A549 (cell line): ENCODE data around the gene TRIP13. TPM values are rescaled to one million over a fixed set of nuclear protein-coding genes. Genes with fewer than 3 reads are reported as not detected.

Experiments
- ATAC-seq, 2 experiments: fragments of 200-7000 bp in 1 of 2; fragments of >200 bp in 1 of 2; cut with Nextera tagmentation in 1 of 2; cut with Tn5 transposase in 1 of 2; 3 replicates each; pipeline versions ENCODE4 v1.8.0 to v1.9.1; 2018 to 2020; ENCODE audit warnings: mild to moderate bottlenecking in 1 of 2, moderate library complexity in 1 of 2
- CTCF ChIA-PET: fragments of 300-600 bp; sonication (Branson Sonifier 250); formaldehyde crosslinking; extraction: SDS; loops from one replicate; lab custom pipeline; 2021; ENCODE audit warnings: antibody characterized with exemption, inconsistent platforms; lab: Yijun Ruan, JAX
- POLR2A ChIA-PET: fragments of 350-600 bp; formaldehyde crosslinking; extraction: SDS; loops from one replicate; lab custom pipeline; 2021; ENCODE audit warnings: antibody characterized with exemption, inconsistent platforms; lab: Yijun Ruan, JAX
- DNase-seq, 2 experiments: peaks; one replicate each; pipeline versions ENCODE4 v3.0.0 to v3.0.0-alpha.2; 2011 to 2016; ENCODE audit warnings: low read depth in 1 of 2, low spot score in 1 of 2
- FAIRE-seq: peaks from 2 replicates; lab custom pipeline; 2011; peaks lifted over from hg19 to GRCh38; lab: Jason Lieb, UNC
- H3K27ac ChIP-seq, 2 experiments: fragments of >200 bp; sonication (Bioruptor Twin); formaldehyde crosslinking; 3 replicates each; pipeline ENCODE4 v1.5.1; 2016 to 2017
- H3K4me1 ChIP-seq: fragments of >200 bp; sonication (Bioruptor Twin); formaldehyde crosslinking; 3 replicates; pipeline ENCODE4 v1.6.1; 2016
- H3K4me2 ChIP-seq: fragments of >200 bp; sonication (Bioruptor Twin); formaldehyde crosslinking; 3 replicates; pipeline ENCODE4 v1.6.1; 2016
- H3K4me3 ChIP-seq: fragments of >200 bp; sonication (Bioruptor Twin); formaldehyde crosslinking; 3 replicates; pipeline ENCODE4 v1.5.1; 2016
- H3K9me3 ChIP-seq: fragments of >200 bp; sonication (Bioruptor Twin); formaldehyde crosslinking; 3 replicates; pipeline ENCODE4 v1.6.1; 2016
- CBX2 ChIP-seq: fragments of 200-600 bp; sonication (generic); IDR thresholded peaks from 2 replicates; pipeline ENCODE4 v1.6.1; 2016; ENCODE audit warnings: low read depth, mild to moderate bottlenecking, borderline replicate concordance
- EHF ChIP-seq: fragments of 250-450 bp; sonication (Bioruptor Pico); IDR thresholded peaks from 2 replicates; pipeline ENCODE4 v1.5.0; 2020; ENCODE audit warnings: mild to moderate bottlenecking
- EHMT2 ChIP-seq: fragments of 200-600 bp; sonication (generic); IDR thresholded peaks from 2 replicates; pipeline ENCODE4 v1.6.1; 2016; ENCODE audit warnings: antibody characterized with exemption, low read depth, mild to moderate bottlenecking, moderate library complexity
- EP300 ChIP-seq, 2 experiments: fragments of >200 bp; sonication (Bioruptor Twin); formaldehyde crosslinking; IDR thresholded peaks; 2 replicates in 1 of 2; 3 replicates in 1 of 2; pipeline ENCODE4 v1.6.1; 2016 to 2017
- ESRRA ChIP-seq: fragments of 150-350 bp; IDR thresholded peaks from 2 replicates; pipeline ENCODE4 v1.6.1; 2014; ENCODE audit warnings: mild to moderate bottlenecking, low read length, borderline replicate concordance
- FOSL2 ChIP-seq, 2 experiments: fragments of 450-650 bp in 1 of 2; fragments of >200 bp in 1 of 2; sonication (Bioruptor Twin) in 1 of 2; formaldehyde crosslinking; IDR thresholded peaks; 2 replicates each; pipeline versions ENCODE4 v1.5.0 to v1.6.1; 2016 to 2020; ENCODE audit warnings: mild to moderate bottlenecking in 1 of 2, moderate library complexity in 1 of 2
- FOXS1 ChIP-seq: fragments of 250-450 bp; sonication (Bioruptor Pico); IDR thresholded peaks from 2 replicates; pipeline ENCODE4 v1.5.0; 2020; ENCODE audit warnings: mild to moderate bottlenecking, moderate library complexity
- HES2 ChIP-seq: fragments of >200 bp; sonication (Bioruptor Twin); formaldehyde crosslinking; IDR thresholded peaks from 2 replicates; pipeline ENCODE4 v1.6.1; 2016
- JUN ChIP-seq, 2 experiments: fragments of >200 bp; sonication (Bioruptor Twin); formaldehyde crosslinking; IDR thresholded peaks; 2 replicates in 1 of 2; 3 replicates in 1 of 2; pipeline ENCODE4 v1.6.1; 2016 to 2017
- JUNB ChIP-seq: fragments of >200 bp; sonication (Bioruptor Twin); formaldehyde crosslinking; IDR thresholded peaks from 2 replicates; pipeline ENCODE4 v1.6.1; 2016
- KDM1A ChIP-seq: fragments of 200-600 bp; sonication (generic); IDR thresholded peaks from 2 replicates; pipeline ENCODE4 v1.6.1; 2016; ENCODE audit warnings: low read depth, mild to moderate bottlenecking
- MAFK ChIP-seq: fragments of 450-650 bp; IDR thresholded peaks from 2 replicates; pipeline ENCODE4 v1.6.1; 2014; ENCODE audit not compliant: partially characterized antibody
- MYC ChIP-seq: IDR thresholded peaks from 2 replicates; pipeline ENCODE4 v1.6.1; 2012; ENCODE audit warnings: mild to moderate bottlenecking, inconsistent platforms, low read length, improper control_type of control experiment, borderline replicate concordance
- NPAS2 ChIP-seq: fragments of 250-450 bp; sonication (Bioruptor Pico); IDR thresholded peaks from 2 replicates; pipeline ENCODE4 v1.8.0; 2022; ENCODE audit warnings: mild to moderate bottlenecking, moderate library complexity, borderline replicate concordance
- PBX3 ChIP-seq: IDR thresholded peaks from 2 replicates; pipeline ENCODE4 v1.6.1; 2012
- PHF8 ChIP-seq: fragments of 200-600 bp; sonication (generic); IDR thresholded peaks from 2 replicates; pipeline ENCODE4 v1.6.1; 2016; ENCODE audit warnings: low read depth, mild to moderate bottlenecking, antibody characterized with exemption, moderate library complexity, borderline replicate concordance
- POLR2A ChIP-seq: IDR thresholded peaks from 2 replicates; pipeline ENCODE4 v1.6.1; 2012; ENCODE audit warnings: mild to moderate bottlenecking, low read length
- RAD21 ChIP-seq, 2 experiments: fragments of >200 bp in 1 of 2; sonication (Bioruptor Twin) in 1 of 2; formaldehyde crosslinking in 1 of 2; IDR thresholded peaks in 1 of 2; conservative IDR thresholded peaks in 1 of 2; 2 replicates in 1 of 2; 3 replicates in 1 of 2; pipeline ENCODE4 v1.6.1; 2012 to 2018; ENCODE audit warnings: inconsistent platforms in 1 of 2
- TP53 ChIP-seq: fragments of 250-450 bp; sonication (Bioruptor Pico); IDR thresholded peaks from 2 replicates; pipeline ENCODE4 v1.5.0; 2021; ENCODE audit warnings: mild to moderate bottlenecking, moderate library complexity
- ZNF302 ChIP-seq: fragments of 250-450 bp; sonication (Bioruptor Pico); IDR thresholded peaks from 2 replicates; pipeline ENCODE4 v1.9.0; 2021; ENCODE audit warnings: inconsistent platforms, mild to moderate bottlenecking, moderate library complexity
- WGBS: methylation state at CpG from one replicate; pipeline ENCODE4 v1.1.6; 2017; ENCODE audit errors: missing lambda C conversion rate; 5-methylcytosine and 5-hydroxymethylcytosine counted together
- polyA plus RNA-seq, 4 experiments: library from polyadenylated mRNA; depleted of rRNA in 3 of 4; stranded (reverse); fragments of >200 nt; fragmentation: RNase III in 1 of 4; extraction: RNeasy Plus Mini Kit Qiagen cat#74134 plus additional on column Dnase treatment in 1 of 4; gene quantifications; 2 replicates in 3 of 4; 3 replicates in 1 of 4; pipeline ENCODE4 v1.2.3, GENCODE V29; 2011 to 2017
- TF ChIP-seq, protein P1 (sequence below): fragments of 250-450 bp; sonication (Bioruptor Pico); IDR thresholded peaks from 2 replicates; pipeline ENCODE4 v1.5.0; 2020; ENCODE audit warnings: low read depth, mild to moderate bottlenecking, moderate library complexity

TRIP13 gene
- polyA plus RNA-seq, 2 of the 4 experiments (the other 2 are of a cell fraction) = 54.0 to 62.4 TPM

DNA sequence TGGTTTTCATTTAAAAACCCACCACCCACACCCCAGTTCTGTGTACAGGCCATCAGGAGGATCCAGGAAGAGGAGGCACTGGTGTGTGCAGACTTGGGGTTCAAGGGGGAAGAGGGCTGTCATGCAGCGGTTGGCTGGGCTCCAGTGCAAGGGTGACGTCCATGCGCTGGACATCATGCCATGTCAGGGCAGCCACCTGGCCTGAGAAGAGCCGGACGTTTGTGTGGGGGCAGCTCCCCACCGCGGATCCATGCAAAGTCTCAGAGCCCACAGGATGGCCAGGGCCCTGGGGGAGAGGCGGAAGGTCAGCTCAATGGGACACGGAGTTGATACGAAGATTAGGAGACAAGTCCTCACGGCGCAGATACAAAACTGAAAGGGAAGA is 11.1 kb upstream of the TRIP13 start:
- WGBS = 94% methylated on average over 12 of the region's 12 CpGs
- POLR2A ChIA-PET = no interaction called here
- H3K27ac ChIP-seq = no peak overlapping the region

DNA sequence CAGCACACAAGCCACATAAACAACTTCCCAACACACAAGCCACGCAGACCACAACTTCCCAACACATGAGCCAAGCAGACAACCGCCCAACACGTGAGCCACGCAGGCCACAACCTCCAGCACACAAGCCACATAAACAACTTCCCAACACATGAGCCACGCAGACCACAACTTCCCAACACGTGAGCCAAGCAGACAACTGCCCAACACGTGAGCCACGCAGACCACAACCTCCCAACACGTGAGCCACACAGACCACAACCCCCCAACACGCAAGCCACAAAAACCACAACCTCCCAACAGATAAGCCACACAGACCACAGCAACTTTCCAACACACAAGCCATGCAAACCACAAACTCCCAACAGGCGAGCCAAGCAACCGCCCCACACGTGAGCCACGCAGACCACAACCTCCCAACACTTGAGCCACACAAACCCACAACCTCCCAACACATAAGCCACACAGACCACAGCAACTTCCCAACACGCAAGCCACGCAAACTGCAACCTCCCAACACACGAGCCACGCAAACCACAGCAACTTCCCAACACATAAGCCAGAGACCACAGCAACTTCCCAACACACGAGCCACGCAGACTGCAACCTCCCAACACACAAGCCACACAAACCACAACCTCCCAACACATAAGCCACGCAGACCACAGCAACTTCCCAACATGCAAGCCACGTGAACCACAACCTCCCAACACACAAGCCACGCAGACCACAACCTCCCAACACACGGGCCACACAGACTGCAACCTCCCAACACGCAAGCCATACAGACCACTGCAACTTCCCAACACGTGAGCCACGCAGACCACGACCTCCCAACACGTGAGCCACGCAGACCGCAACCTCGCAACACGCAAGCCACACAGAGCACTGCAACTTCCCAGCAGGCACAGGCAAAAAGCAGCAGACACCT is 10.2 kb upstream of the TRIP13 start:
- Histone ChIP-seq H3K4me2 (no peak overlapping the region), H3K9me3 (no peaks in the 10 kb centered on the region), H3K4me3 (no peak overlapping the region), H3K4me1 (no peaks in the 10 kb centered on the region), H3K27ac (no peak overlapping the region)
- 94% methylated on average over 33 of the region's 33 CpGs for WGBS
- FAIRE-seq = no peak
- ChIA-PET POLR2A (no interaction called here), CTCF (interaction anchor here (1.2 kb wide), 1 partner anchor 19 kb away, joined by 3 read pairs; no protein-coding TSS in a partner anchor)
- no peak for DNase-seq
- ATAC-seq = no peak
- TF ChIP-seq CBX2 (no peak), MYC (no peak), KDM1A (no peak), MAFK (no peak)

More for the DNA sequence above, 11.1 kb upstream of the TRIP13 start:
- Histone ChIP-seq H3K4me1 (no peaks in the 10 kb centered on the region), H3K4me3 (no peak overlapping the region), H3K9me3 (no peaks in the 10 kb centered on the region), H3K4me2 (no peak overlapping the region)
- FAIRE-seq (no peak), ATAC-seq (no peak), DNase-seq (no peak)
- CTCF ChIA-PET = interaction anchor here (0.9 kb wide), 1 partner anchor 12 kb away, joined by 3 read pairs; no protein-coding TSS in a partner anchor
- no peak for TF ChIP-seq PBX3
- TF ChIP-seq EHMT2 = no peak
- no peak for TF ChIP-seq EP300 (IDR thresholded peaks at IDR 0.05)
- TF ChIP-seq NPAS2 (CRISPR knock-in tag) = no peak
- no peak for TF ChIP-seq TP53
- TF ChIP-seq ESRRA = no peak
- no peak for TF ChIP-seq FOXS1 (CRISPR knock-in tag)
- TF ChIP-seq EHF (CRISPR knock-in tag) = no peak
- no peak for TF ChIP-seq JUNB
- no peak for TF ChIP-seq POLR2A
- no peak for TF ChIP-seq JUN (IDR thresholded peaks at IDR 0.05)
- TF ChIP-seq HES2 = no peak
- no peak for TF ChIP-seq FOSL2 (IDR thresholded peaks at IDR 0.05)
- no peak for TF ChIP-seq FOSL2 (CRISPR knock-in tag; IDR thresholded peaks at IDR 0.05)
- no peak for TF ChIP-seq RAD21 (conservative IDR thresholded peaks at IDR 0.05 in 1 of 2, IDR thresholded peaks at IDR 0.05 in 1 of 2)
- no peak for TF ChIP-seq ZNF302
- no peak for TF ChIP-seq PHF8

GRCh38 chr5:883475-884181 is 9.1 kb upstream of the TRIP13 start:
- TF ChIP-seq EP300 (IDR thresholded peaks at IDR 0.05) = no peak
- TF ChIP-seq, protein P1, sequence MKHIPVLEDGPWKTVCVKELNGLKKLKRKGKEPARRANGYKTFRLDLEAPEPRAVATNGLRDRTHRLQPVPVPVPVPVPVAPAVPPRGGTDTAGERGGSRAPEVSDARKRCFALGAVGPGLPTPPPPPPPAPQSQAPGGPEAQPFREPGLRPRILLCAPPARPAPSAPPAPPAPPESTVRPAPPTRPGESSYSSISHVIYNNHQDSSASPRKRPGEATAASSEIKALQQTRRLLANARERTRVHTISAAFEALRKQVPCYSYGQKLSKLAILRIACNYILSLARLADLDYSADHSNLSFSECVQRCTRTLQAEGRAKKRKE (CRISPR knock-in tag) = no peak
- POLR2A ChIA-PET = no interaction called here
- CTCF ChIA-PET = interaction anchor here (1.2 kb wide), 2 partner anchors 18 to 284 kb away, joined by 3 read pairs; no protein-coding TSS in a partner anchor
- ATAC-seq = no peak
- Histone ChIP-seq H3K27ac (no peak overlapping the region), H3K4me3 (no peak overlapping the region), H3K4me2 (no peak overlapping the region), H3K4me1 (no peaks in the 10 kb centered on the region), H3K9me3 (no peaks in the 10 kb centered on the region)
- 95% methylated on average over 26 of the region's 29 CpGs for WGBS
- DNase-seq = no peak
- no peak for FAIRE-seq
